ENCODE data around the gene SH3PXD2B.

GRCh38 chr5:172451771-172452197, 2.5 kb downstream of the SH3PXD2B start:
- TF ChIP-seq CTCF (IDR thresholded peaks at IDR 0.05 in 2 of 3, conservative IDR thresholded peaks at IDR 0.05 in 1 of 3; ENCODE audit: control insufficient read depth in 2 of 3, extremely low read depth in 1 of 3, insufficient read depth in 1 of 3, low read depth in 3 of 3, low read length in 3 of 3) (no peak), RFX5 (IDR thresholded peaks at IDR 0.05; ENCODE audit: low read depth, low read length) (no peak)

All from GM12878 (cell line).